ENCODE data around the gene PEX14. TPM values are rescaled to one million over a fixed set of nuclear protein-coding genes. Genes with fewer than 3 reads are reported as not detected.

The PEX14 gene
- total and polyA plus RNA-seq, 10 of the 15 experiments (the other 5 are each of a cell fraction or from before 2014, with no cell fraction given): 1.4 to 23.2 (median 12.0) TPM

DNA sequence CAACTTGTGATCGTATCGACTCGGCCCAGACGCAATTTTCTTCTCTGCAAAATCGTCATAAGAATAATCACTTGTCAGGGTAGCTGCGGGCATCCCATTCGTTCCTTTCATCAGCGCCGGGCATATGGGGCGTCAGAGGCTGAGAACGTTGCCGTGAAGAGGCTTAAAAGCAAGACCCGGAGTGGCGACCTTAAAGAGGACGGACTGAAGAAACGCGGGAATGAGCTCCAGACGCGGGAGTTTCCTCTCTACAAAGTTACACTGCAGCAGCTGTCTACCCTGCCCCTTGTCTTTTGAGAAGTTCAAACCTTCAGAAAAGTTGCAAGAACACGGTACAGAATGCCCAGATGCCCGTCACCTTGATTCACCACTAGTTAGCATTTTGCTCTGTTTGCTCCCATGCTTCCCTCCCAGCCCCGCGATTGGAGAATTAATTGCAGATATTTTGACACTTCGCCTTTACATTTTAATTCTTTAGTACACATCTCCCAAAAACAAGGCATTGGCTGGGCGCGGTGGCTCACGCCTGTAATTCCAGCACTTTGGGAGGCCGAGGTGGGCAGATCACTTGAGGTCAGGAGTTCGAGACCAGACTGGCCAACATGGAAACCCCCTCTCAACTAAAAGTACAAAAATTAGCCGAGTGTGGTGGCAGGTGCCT is 43.5 kb upstream of the PEX14 start:
- H3K9me3 ChIP-seq (replicated peaks; ENCODE audit: control insufficient read depth, insufficient read depth, low read length): no peaks in the 10 kb centered on the region
- 20% methylated on average over 30 of the region's 30 CpGs for WGBS (ENCODE audit: insufficient coverage, insufficient replicate concordance, low lambda C conversion rate, missing lambda C conversion rate)
- in situ Hi-C loops (cut with MboI): loop anchor here (5.0 to 10.0 kb wide), 2 partner anchors 61 to 434 kb away; no protein-coding TSS in a partner anchor
- peak overlapping the region; percentile 79 for H3K9ac ChIP-seq (ENCODE audit: control insufficient read depth, insufficient read depth, low read length)
- no peaks in the 10 kb centered on the region for H4K20me1 ChIP-seq (ENCODE audit: control insufficient read depth, insufficient read depth)
- no peaks in the 10 kb centered on the region for H3K27me3 ChIP-seq (replicated peaks in 1 of 2; ENCODE audit: control insufficient read depth in 2 of 2, insufficient read depth in 2 of 2, low read length in 1 of 2)
- intact Hi-C loops (cut with micrococcal nuclease; ENCODE audit: unreplicated experiment): no loop called here
- ChIA-PET CTCF (interaction anchor here (0.5 to 10.5 kb wide), 14 partner anchors 11 to 844 kb away, joined by 3 to 292 read pairs (median 7); partner anchors contain the start of genes KIF1B, PEX14 and PGD), SMC1A (ENCODE audit: uncharacterized antibody, unreplicated experiment) (interaction anchor here (0.6 to 9.0 kb wide), 9 partner anchors 14 to 67 kb away, joined by 3 to 122 read pairs (median 4); partner anchors contain the start of gene PEX14), POLR2A (interaction anchor here (0.5 to 2.0 kb wide), 6 partner anchors 25 to 237 kb away, joined by 3 to 17 read pairs (median 4); partner anchors contain the start of gene PGD), RAD21 (ENCODE audit: unreplicated experiment) (interaction anchor here (0.6 to 7.6 kb wide), 12 partner anchors 39 to 1477 kb away, joined by 3 to 191 read pairs (median 3); partner anchors contain the start of genes DFFA, KIF1B, LZIC and NMNAT1)
- peak overlapping the region; percentile 98 for H2AFZ ChIP-seq (ENCODE audit: control insufficient read depth, low read depth, low read length)
- H3K36me3 ChIP-seq (ENCODE audit: control insufficient read depth in 2 of 2, insufficient read depth in 2 of 2, low read length in 1 of 2): no peaks in the 10 kb centered on the region
- TF ChIP-seq KAT2A (conservative IDR thresholded peaks at IDR 0.05; ENCODE audit: control insufficient read depth, low read depth, low read length) (no peak), SRF (IDR thresholded peaks at IDR 0.05; ENCODE audit: low read depth in 2 of 2, low read length in 2 of 2) (no peak), SMC3 (IDR thresholded peaks at IDR 0.05; ENCODE audit: borderline replicate concordance, low read length) (no peak), ZNF384 (IDR thresholded peaks at IDR 0.05; ENCODE audit: borderline replicate concordance, low read depth, low read length) (no peak), SREBF1 (IDR thresholded peaks at IDR 0.05; ENCODE audit: low read length) (no peak), SMARCA5 (IDR thresholded peaks at IDR 0.05) (0 out of 2 replicates have a peak, but pooled peaks have one; percentile 4), RAD21 (IDR thresholded peaks at IDR 0.05; ENCODE audit: insufficient read depth, low read depth, low read length) (no peak), SUZ12 (IDR thresholded peaks at IDR 0.05; ENCODE audit: unreplicated experiment) (no peak)
- TF ChIP-seq, protein P1, sequence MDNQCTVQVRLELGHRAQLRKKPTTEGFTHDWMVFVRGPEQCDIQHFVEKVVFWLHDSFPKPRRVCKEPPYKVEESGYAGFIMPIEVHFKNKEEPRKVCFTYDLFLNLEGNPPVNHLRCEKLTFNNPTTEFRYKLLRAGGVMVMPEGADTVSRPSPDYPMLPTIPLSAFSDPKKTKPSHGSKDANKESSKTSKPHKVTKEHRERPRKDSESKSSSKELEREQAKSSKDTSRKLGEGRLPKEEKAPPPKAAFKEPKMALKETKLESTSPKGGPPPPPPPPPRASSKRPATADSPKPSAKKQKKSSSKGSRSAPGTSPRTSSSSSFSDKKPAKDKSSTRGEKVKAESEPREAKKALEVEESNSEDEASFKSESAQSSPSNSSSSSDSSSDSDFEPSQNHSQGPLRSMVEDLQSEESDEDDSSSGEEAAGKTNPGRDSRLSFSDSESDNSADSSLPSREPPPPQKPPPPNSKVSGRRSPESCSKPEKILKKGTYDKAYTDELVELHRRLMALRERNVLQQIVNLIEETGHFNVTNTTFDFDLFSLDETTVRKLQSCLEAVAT (IDR thresholded peaks at IDR 0.05): 0 out of 2 replicates have a peak, but pooled peaks have one; percentile 5
- TF ChIP-seq, protein P2, sequence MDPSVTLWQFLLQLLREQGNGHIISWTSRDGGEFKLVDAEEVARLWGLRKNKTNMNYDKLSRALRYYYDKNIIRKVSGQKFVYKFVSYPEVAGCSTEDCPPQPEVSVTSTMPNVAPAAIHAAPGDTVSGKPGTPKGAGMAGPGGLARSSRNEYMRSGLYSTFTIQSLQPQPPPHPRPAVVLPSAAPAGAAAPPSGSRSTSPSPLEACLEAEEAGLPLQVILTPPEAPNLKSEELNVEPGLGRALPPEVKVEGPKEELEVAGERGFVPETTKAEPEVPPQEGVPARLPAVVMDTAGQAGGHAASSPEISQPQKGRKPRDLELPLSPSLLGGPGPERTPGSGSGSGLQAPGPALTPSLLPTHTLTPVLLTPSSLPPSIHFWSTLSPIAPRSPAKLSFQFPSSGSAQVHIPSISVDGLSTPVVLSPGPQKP (IDR thresholded peaks at IDR 0.05; ENCODE audit: low read depth, low read length): no peak
- TF ChIP-seq, protein P3, sequence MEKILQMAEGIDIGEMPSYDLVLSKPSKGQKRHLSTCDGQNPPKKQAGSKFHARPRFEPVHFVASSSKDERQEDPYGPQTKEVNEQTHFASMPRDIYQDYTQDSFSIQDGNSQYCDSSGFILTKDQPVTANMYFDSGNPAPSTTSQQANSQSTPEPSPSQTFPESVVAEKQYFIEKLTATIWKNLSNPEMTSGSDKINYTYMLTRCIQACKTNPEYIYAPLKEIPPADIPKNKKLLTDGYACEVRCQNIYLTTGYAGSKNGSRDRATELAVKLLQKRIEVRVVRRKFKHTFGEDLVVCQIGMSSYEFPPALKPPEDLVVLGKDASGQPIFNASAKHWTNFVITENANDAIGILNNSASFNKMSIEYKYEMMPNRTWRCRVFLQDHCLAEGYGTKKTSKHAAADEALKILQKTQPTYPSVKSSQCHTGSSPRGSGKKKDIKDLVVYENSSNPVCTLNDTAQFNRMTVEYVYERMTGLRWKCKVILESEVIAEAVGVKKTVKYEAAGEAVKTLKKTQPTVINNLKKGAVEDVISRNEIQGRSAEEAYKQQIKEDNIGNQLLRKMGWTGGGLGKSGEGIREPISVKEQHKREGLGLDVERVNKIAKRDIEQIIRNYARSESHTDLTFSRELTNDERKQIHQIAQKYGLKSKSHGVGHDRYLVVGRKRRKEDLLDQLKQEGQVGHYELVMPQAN (conservative IDR thresholded peaks at IDR 0.05): 0 out of 2 replicates have a peak, but pooled peaks have one; percentile 11
- TF ChIP-seq, protein P4, sequence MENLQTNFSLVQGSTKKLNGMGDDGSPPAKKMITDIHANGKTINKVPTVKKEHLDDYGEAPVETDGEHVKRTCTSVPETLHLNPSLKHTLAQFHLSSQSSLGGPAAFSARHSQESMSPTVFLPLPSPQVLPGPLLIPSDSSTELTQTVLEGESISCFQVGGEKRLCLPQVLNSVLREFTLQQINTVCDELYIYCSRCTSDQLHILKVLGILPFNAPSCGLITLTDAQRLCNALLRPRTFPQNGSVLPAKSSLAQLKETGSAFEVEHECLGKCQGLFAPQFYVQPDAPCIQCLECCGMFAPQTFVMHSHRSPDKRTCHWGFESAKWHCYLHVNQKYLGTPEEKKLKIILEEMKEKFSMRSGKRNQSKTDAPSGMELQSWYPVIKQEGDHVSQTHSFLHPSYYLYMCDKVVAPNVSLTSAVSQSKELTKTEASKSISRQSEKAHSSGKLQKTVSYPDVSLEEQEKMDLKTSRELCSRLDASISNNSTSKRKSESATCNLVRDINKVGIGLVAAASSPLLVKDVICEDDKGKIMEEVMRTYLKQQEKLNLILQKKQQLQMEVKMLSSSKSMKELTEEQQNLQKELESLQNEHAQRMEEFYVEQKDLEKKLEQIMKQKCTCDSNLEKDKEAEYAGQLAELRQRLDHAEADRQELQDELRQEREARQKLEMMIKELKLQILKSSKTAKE (IDR thresholded peaks at IDR 0.05; ENCODE audit: low read depth, poor library complexity, severe bottlenecking): no peak
- BruUV-seq (replicated peaks): TSS peak; percentile 84
- H3K4me2 ChIP-seq (ENCODE audit: control insufficient read depth, insufficient read depth): peak overlapping the region; percentile 71
- peaks cover 7% of the 10 kb centered on the region for H3K79me2 ChIP-seq (ENCODE audit: control insufficient read depth, insufficient read depth, low read length)
- peaks cover 24% of the 10 kb centered on the region for H3K4me1 ChIP-seq (ENCODE audit: control insufficient read depth, insufficient read depth, low read length)
- peak; percentile 3 for ATAC-seq
- DNase-seq (ENCODE audit: low read depth, low spot score): no peak
- H3K4me3 ChIP-seq: peak overlapping the region; percentile 93
- FAIRE-seq: no peak
- peak overlapping the region; percentile 80 for H3K27ac ChIP-seq (ENCODE audit: control insufficient read depth, insufficient read depth)
